Measurements from ENCODE around the gene COPS7B. TPM values are rescaled to one million over a fixed set of nuclear protein-coding genes. Genes with fewer than 3 reads are reported as not detected.

COPS7B gene
- total and polyA plus RNA-seq, 10 of the 15 experiments (the other 5 are each of a cell fraction or from before 2014, with no cell fraction given): 6.3 to 58.8 (median 40.4) TPM

GRCh38 chr2:231786177-231786916 lies at the start of gene COPS7B (continued):
- TF ChIP-seq ZNF592 (IDR thresholded peaks at IDR 0.05) (no peak), BCL3 (IDR thresholded peaks at IDR 0.05; ENCODE audit: borderline replicate concordance, insufficient read depth, low read depth, low read length, poor library complexity, severe bottlenecking) (peak; percentile 62), KAT2A (conservative IDR thresholded peaks at IDR 0.05; ENCODE audit: control insufficient read depth, low read depth, low read length) (no peak), SIX5 (IDR thresholded peaks at IDR 0.05; ENCODE audit: low read depth, low read length, severe bottlenecking) (peak; percentile 83), ATF2 (IDR thresholded peaks at IDR 0.05; ENCODE audit: low read length) (no peak), POLR2AphosphoS2 (IDR thresholded peaks at IDR 0.05; ENCODE audit: low read depth, low read length) (peak; percentile 77; the same call in 1 of the 2 replicates), FOXK2 (IDR thresholded peaks at IDR 0.05) (peak; percentile 67; the same call in 1 of the 2 replicates), CBFB (IDR thresholded peaks at IDR 0.05; ENCODE audit: low read depth) (peak; percentile 77), ZZZ3 (IDR thresholded peaks at IDR 0.05; ENCODE audit: control insufficient read depth, insufficient read length, low read depth) (peak; percentile 75), BACH1 (IDR thresholded peaks at IDR 0.05; ENCODE audit: borderline replicate concordance) (0 out of 2 replicates have a peak, but pooled peaks have one; percentile 9), STAT1 (conservative IDR thresholded peaks at IDR 0.05) (peak; percentile 68; the same call in 1 of the 2 replicates), PAX8 (IDR thresholded peaks at IDR 0.05) (no peak), SMC3 (IDR thresholded peaks at IDR 0.05; ENCODE audit: borderline replicate concordance, low read length) (peak; percentile 34; the same call in 1 of the 2 replicates), SMARCA5 (IDR thresholded peaks at IDR 0.05) (peak; percentile 74; the same call in 1 of the 2 replicates), PAX5 (IDR thresholded peaks at IDR 0.05; ENCODE audit: borderline replicate concordance, low read depth, low read length) (peak; percentile 31; the same call in 1 of the 2 replicates), CTCF (IDR thresholded peaks at IDR 0.05 in 2 of 3, conservative IDR thresholded peaks at IDR 0.05 in 1 of 3; ENCODE audit: control insufficient read depth in 2 of 3, extremely low read depth in 1 of 3, insufficient read depth in 1 of 3, low read depth in 3 of 3, low read length in 3 of 3) (peak; percentile 42 to 58 (median 46); a peak in 4 of 6 replicates), FOXM1 (IDR thresholded peaks at IDR 0.05; ENCODE audit: low read depth, low read length) (0 out of 2 replicates have a peak, but pooled peaks have one; percentile 19), TBL1XR1 (IDR thresholded peaks at IDR 0.05; ENCODE audit: low read depth, low read length) (peak; percentile 92)

All from GM12878 (cell line).